SK-N-SH (cell line): ENCODE measurements around the gene ATF6.

Source experiments
- CHD2 ChIP-seq: fragments of 150-350 bp; IDR thresholded peaks from 2 replicates; pipeline ENCODE4 v1.6.1; 2018; ENCODE audit warnings: low read length; ENCODE audit not compliant: partially characterized antibody
- CTCF ChIP-seq: fragments of 200-600 bp; sonication (generic); IDR thresholded peaks from 2 replicates; pipeline ENCODE4 v1.6.1; 2017; ENCODE audit warnings: antibody characterized with exemption, mild to moderate bottlenecking, moderate library complexity
- ELF1 ChIP-seq: IDR thresholded peaks from 2 replicates; pipeline ENCODE4 v1.4.0; 2012
- POLR2AphosphoS5 ChIP-seq: IDR thresholded peaks from 2 replicates; pipeline ENCODE4 v1.6.1; 2012; ENCODE audit warnings: low read depth, low read length
- RAD21 ChIP-seq: IDR thresholded peaks from 2 replicates; pipeline ENCODE4 v1.6.1; 2012; ENCODE audit warnings: mild to moderate bottlenecking, low read length
- TEAD4 ChIP-seq: IDR thresholded peaks from 2 replicates; pipeline ENCODE4 v1.4.0; 2012; ENCODE audit warnings: mild to moderate bottlenecking, borderline replicate concordance; ENCODE audit not compliant: insufficient read depth

GRCh38 chr1:161735837-161736236 is 30.3 kb upstream of the ATF6 start:
- TF ChIP-seq TEAD4 (no peak), CHD2 (no peak), RAD21 (no peak), CTCF (no peak), POLR2AphosphoS5 (no peak), ELF1 (no peak)
